SIG-M5 (cell line): Measurements from ENCODE around the gene SLC27A5.
"Not testable (repeated sequence)": the region's sequence is repeated elsewhere in the genome, so short reads cannot be mapped to it uniquely, and the experiment has no call there.

Experiments used
- DNase-seq: peaks from one replicate; lab custom pipeline; 2025; lab: John Stamatoyannopoulos, UW

SLC27A5 gene

DNA sequence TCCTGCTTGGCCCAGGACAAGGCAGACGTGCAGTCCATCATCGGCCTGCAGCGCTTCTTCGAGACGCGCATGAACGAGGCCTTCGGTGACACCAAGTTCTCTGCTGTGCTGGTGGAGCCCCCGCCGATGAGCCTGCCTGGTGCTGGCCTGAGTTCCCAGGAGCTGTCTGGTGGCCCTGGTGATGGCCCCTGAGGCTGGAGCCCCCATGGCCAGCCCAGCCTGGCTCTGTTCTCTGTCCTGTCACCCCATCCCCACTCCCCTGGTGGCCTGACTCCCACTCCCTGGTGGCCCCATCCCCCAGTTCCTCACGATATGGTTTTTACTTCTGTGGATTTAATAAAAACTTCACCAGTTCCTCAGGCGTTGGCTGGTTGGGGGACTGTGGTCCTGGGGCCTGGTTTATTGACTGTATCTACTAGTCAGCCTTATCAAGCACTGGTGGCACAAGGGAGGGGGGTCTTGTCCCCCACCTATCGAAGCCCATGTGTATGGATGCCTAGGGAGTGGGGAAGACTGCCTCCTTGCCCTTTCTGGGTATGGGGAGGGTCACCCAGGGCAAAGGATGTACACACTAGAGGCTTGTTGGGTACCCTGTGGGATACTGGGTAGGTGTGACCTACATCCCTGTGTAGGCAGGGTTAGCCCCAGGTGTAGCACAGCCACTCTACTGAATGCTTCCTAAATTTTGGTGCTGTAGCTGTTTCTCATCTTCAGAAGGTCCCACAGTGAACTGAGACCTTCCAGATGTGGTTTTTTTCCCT is 38.8 kb upstream of the SLC27A5 start:
- no peak for DNase-seq

GRCh38 chr19:58549664-58550361 is 38.0 kb upstream of the SLC27A5 start:
- DNase-seq, result no peak

DNA sequence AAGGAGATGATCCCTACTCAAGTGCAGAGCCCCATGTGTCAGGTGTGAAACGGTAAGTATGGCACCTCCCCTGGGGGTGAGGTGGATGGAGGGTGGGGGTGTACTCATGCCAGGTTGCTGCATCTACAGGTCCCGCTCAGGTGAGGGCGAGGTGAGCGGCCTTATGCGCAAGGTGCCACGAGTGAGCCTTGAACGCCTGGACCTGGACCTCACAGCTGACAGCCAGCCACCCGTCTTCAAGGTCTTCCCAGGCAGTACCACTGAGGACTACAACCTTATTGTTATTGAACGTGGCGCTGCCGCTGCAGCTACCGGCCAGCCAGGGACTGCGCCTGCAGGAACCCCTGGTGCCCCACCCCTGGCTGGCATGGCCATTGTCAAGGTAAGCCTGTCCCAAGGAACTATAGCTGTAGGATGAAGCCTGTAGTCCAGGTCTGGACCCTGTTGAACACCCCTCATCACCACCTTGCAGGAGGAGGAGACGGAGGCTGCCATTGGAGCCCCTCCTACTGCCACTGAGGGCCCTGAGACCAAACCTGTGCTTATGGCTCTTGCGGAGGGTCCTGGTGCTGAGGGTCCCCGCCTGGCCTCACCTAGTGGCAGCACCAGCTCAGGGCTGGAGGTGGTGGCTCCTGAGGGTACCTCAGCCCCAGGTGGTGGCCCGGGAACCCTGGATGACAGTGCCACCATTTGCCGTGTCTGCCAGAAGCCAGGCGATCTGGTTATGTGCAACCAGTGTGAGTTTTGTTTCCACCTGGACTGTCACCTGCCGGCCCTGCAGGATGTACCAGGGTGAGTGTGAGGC is 37.3 kb upstream of the SLC27A5 start:
- no peak for DNase-seq

- no peak for DNase-seq
Measured at GRCh38 chr19:58547323-58548312, 35.8 kb upstream of the SLC27A5 start.

DNA sequence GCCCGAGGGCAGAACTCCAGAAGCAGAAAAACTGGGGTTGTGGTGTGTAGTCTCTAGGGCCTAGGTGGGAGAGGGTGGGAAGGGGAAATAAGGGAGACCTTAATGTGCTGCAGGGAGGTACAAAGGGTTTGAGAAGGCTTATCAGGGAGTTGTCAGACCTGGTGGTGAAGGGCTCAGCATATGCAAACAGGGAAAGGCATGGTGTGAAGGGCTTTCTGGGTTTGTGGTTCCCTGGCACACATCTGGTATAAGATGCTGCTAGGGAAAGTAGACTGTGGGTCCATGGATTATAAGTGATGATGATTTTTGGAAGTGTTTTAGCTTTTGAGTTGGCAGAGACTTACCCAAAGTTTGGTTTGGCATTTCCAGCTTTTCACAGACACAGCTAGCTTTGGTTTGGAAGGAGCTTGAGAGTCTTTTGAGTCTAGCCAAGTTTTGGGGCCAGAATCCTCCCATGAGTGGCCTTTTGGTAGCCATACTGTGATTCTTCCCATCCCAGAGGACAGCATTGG is 34.3 kb upstream of the SLC27A5 start:
- no peak for DNase-seq

- no peak for DNase-seq
Measured at GRCh38 chr19:58545286-58546018, 33.7 kb upstream of the SLC27A5 start.

- no peak for DNase-seq
Measured at GRCh38 chr19:58544591-58545285, 32.9 kb upstream of the SLC27A5 start.

GRCh38 chr19:58543826-58544590 is 32.2 kb upstream of the SLC27A5 start, which contains the start of gene TRIM28:
Gene TRIM28, plus strand, starts transcription at chr19:58544064. Its CDS starts 694 bp downstream, at chr19:58544758.
- DNase-seq, result no peak

DNA sequence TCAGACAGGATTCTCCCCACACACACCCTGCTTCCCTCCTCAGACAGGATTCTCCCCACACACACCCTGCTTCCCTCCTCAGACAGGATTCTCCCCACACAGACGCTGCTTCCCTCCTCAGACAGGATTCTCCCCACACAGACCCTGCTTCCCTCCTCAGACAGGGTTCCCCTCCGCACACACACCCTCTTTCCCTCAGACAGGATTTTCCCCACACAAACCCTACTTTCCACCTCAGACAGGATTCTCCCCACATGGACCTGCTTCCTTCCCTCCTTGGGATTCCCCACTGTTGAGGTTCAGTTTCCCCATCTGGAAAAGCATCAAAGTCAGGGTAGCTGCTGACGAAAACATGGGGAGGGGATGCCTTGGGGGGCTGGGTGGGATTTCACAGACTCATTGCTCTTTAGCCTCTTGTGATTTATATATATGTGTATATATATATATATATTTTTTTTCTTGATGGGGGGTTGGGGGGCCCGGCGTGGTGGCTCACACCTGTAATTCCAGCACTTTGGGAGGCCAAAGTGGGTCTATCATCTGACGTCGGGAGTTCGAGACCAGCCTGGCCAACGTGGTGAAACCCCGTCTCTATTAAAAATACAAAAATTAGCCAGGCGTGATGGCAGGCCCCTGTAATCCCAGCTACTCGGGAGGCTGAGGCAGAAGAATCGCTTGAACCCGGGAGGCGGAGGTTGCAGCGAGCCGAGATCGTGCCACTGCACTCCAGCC is 31.0 kb upstream of the SLC27A5 start:
- not testable (repeated sequence) for DNase-seq

DNA sequence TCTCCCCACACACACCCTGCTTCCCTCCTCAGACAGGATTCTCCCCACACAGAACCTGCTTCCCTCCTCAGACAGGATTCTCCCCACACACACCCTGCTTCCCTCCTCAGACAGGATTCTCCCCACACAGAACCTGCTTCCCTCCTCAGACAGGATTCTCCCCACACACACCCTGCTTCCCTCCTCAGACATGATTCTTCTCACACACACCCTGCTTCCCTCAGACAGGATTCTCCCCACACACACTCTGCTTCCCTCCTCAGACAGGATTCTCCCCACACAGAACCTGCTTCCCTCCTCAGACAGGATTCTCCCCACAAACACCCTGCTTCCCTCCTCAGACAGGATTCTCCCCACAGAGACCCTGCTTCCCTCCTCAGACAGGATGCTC is 27.4 kb upstream of the SLC27A5 start:
- DNase-seq, result not testable (repeated sequence)

- no peak for DNase-seq
Measured at GRCh38 chr19:58538257-58539168, 26.7 kb upstream of the SLC27A5 start.

GRCh38 chr19:58536852-58537798 is 25.3 kb upstream of the SLC27A5 start:
- DNase-seq, result no peak

GRCh38 chr19:58535857-58536256 is 24.1 kb upstream of the SLC27A5 start:
- no peak for DNase-seq

GRCh38 chr19:58531034-58531840 is 19.4 kb upstream of the SLC27A5 start:
- no peak for DNase-seq

DNA sequence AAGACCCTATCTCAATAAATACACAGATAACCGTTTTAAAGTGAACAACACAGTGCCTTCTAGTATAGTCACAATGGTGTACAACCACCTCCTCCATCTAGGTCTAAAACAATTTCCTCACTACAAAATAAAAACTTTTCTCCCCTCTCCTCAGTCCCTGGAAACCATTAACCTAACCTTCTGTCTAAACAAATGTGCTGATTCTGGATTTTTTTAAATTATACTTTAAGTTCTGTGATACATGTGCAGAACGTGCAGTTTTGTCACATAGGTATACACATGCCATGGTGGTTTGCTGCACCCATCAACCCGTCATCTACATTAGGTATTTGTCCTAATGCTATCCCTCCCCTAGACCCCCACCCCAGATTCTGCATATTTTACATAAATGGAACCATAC is 17.6 kb upstream of the SLC27A5 start:
- DNase-seq, result no peak
